ENCODE data around the gene TENM4.

The TENM4 gene

GRCh38 chr11:79427126-79427525 lies 13.7 kb downstream of the TENM4 start:
- no peak for TF ChIP-seq CTCF (IDR thresholded peaks at IDR 0.05; ENCODE audit: low read depth, low read length, missing control alignments)
- Histone ChIP-seq H3K27me3 (replicated peaks) (no peaks in the 10 kb centered on the region), H3K27ac (no peak overlapping the region), H3K36me3 (replicated peaks) (no peaks in the 10 kb centered on the region), H3K4me3 (ENCODE audit: low read depth, low read length) (no peak overlapping the region)
- DNase-seq: no peak
- in situ Hi-C loops (cut with HindIII; ENCODE audit: low pct_ligation_motif_present, low sequenced_read_pairs): no loop called here

GRCh38 chr11:79425463-79425862 lies 15.4 kb downstream of the TENM4 start:
- no peak for DNase-seq
- Histone ChIP-seq H3K27me3 (replicated peaks) (no peaks in the 10 kb centered on the region), H3K4me3 (ENCODE audit: low read depth, low read length) (no peak overlapping the region), H3K36me3 (replicated peaks) (no peaks in the 10 kb centered on the region), H3K27ac (no peak overlapping the region)
- TF ChIP-seq CTCF (IDR thresholded peaks at IDR 0.05; ENCODE audit: low read depth, low read length, missing control alignments): no peak
- in situ Hi-C loops (cut with HindIII; ENCODE audit: low pct_ligation_motif_present, low sequenced_read_pairs): no loop called here

- in situ Hi-C loops (cut with HindIII; ENCODE audit: low pct_ligation_motif_present, low sequenced_read_pairs): no loop called here
- Histone ChIP-seq H3K27ac (no peak overlapping the region), H3K4me3 (ENCODE audit: low read depth, low read length) (no peak overlapping the region), H3K27me3 (replicated peaks) (no peaks in the 10 kb centered on the region), H3K36me3 (replicated peaks) (no peaks in the 10 kb centered on the region)
- DNase-seq: no peak
- TF ChIP-seq CTCF (IDR thresholded peaks at IDR 0.05; ENCODE audit: low read depth, low read length, missing control alignments): no peak
These were observed 17.1 kb downstream of the TENM4 start for GRCh38 chr11:79423736-79424135.

- Histone ChIP-seq H3K36me3 (replicated peaks) (no peaks in the 10 kb centered on the region), H3K4me3 (ENCODE audit: low read depth, low read length) (no peak overlapping the region), H3K27me3 (replicated peaks) (no peaks in the 10 kb centered on the region), H3K27ac (no peak overlapping the region)
- no peak for TF ChIP-seq CTCF (IDR thresholded peaks at IDR 0.05; ENCODE audit: low read depth, low read length, missing control alignments)
- no peak for DNase-seq
- in situ Hi-C loops (cut with HindIII; ENCODE audit: low pct_ligation_motif_present, low sequenced_read_pairs): no loop called here
These were observed 18.0 kb downstream of the TENM4 start for GRCh38 chr11:79422866-79423265.

- in situ Hi-C loops (cut with HindIII; ENCODE audit: low pct_ligation_motif_present, low sequenced_read_pairs): no loop called here
These were observed 19.0 kb downstream of the TENM4 start for GRCh38 chr11:79421820-79422219.

More at GRCh38 chr11:79421820-79422219, 19.0 kb downstream of the TENM4 start:
- H3K4me3 ChIP-seq (ENCODE audit: low read depth, low read length): no peak overlapping the region
- no peak for TF ChIP-seq CTCF (IDR thresholded peaks at IDR 0.05; ENCODE audit: low read depth, low read length, missing control alignments)
- H3K27me3 ChIP-seq (replicated peaks): no peaks in the 10 kb centered on the region
- H3K36me3 ChIP-seq (replicated peaks): no peaks in the 10 kb centered on the region
- no peak for DNase-seq
- no peak overlapping the region for H3K27ac ChIP-seq

Data from brain microvascular endothelial cell (primary cell).